ENCODE measurements around the gene KCNN3.
A peak's percentile ranks its signal among the peaks of the same experiment; 100 is the strongest.

KCNN3 gene

DNA sequence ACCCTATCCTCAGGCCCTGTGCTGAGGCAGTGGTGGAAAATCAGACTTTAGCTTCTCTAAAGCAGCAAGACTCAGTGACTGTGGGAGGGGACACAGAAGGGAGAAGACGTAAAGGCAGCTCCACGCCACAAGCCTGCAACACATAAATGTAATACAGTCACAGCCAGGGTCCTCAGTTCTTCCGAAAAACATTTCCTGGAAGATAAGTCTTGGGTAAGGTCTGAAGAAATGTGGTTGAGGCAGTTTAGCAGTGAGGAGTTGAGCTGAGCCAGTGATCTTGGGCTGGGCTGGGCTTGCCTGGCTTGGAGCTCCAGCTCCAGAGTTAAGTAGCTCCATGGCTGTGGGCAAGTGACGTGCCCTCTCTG, 134.3 kb downstream of the KCNN3 start:
- no peak overlapping the region for H3K4me3 ChIP-seq (ENCODE audit: extremely low read depth, insufficient read depth, low read length, poor library complexity, severe bottlenecking)
- no peak overlapping the region for H3K27ac ChIP-seq (ENCODE audit: low read depth, low read length, severe bottlenecking)
- WGBS, 2 experiments (ENCODE audit: insufficient coverage in 2 of 2), result 83% methylated on average over 1 of the region's 4 CpGs; no CpG with 5 or more reads in 1 of the 2 experiments
- no peaks in the 10 kb centered on the region for H3K9me3 ChIP-seq (ENCODE audit: control insufficient read depth, low read length)
- H3K36me3 ChIP-seq (ENCODE audit: control insufficient read depth, insufficient read depth, low read length), result no peaks in the 10 kb centered on the region
- H3K4me1 ChIP-seq (ENCODE audit: control insufficient read depth, insufficient read depth, low read length, poor library complexity, severe bottlenecking), result peaks cover 10% of the 10 kb centered on the region

DNA sequence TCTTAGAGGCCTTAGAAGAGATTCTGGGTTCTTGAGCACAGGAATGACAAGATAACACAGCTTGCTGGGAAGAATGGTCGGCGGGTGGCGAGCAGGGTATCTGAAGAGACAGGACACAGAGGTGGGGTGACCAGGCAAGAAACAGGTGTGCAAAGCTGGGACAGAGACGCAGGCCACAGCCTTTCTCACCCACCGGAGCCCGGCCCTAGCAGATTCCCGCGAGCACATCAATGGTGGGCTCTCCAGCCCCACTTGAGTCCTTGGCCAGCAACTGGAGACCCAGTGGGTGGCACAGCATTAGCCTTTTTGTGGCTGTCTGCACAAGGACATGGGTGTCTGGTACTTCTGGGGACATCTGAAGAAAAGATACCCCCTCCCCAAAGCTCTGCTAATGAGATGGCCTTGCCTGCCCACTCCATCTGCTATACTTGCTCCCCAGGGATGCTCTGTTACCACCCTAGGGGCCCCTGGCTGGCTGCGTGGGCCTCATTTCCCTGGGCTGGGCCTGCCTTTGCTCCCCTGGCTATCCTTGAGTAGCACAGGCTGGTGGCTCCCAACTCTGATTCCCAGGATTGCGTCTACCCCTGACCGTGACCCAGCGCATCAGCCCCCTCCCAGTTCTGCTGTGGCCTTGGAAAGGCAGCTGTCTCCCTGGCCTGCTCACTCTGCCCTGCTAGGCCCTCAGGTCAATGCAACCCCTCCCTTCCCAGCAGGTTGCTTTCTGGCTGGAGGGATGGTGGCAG, 134.8 kb downstream of the KCNN3 start:
- Histone ChIP-seq H3K4me1 (ENCODE audit: control insufficient read depth, insufficient read depth, low read length, poor library complexity, severe bottlenecking) (peaks cover 16% of the 10 kb centered on the region), H3K27ac (ENCODE audit: low read depth, low read length, severe bottlenecking) (no peak overlapping the region), H3K36me3 (ENCODE audit: control insufficient read depth, insufficient read depth, low read length) (no peaks in the 10 kb centered on the region), H3K9me3 (ENCODE audit: control insufficient read depth, low read length) (no peaks in the 10 kb centered on the region), H3K4me3 (ENCODE audit: extremely low read depth, insufficient read depth, low read length, poor library complexity, severe bottlenecking) (no peak overlapping the region)
- 95% methylated on average over 12 of the region's 12 CpGs for WGBS, 2 experiments (ENCODE audit: insufficient coverage in 2 of 2)

DNA sequence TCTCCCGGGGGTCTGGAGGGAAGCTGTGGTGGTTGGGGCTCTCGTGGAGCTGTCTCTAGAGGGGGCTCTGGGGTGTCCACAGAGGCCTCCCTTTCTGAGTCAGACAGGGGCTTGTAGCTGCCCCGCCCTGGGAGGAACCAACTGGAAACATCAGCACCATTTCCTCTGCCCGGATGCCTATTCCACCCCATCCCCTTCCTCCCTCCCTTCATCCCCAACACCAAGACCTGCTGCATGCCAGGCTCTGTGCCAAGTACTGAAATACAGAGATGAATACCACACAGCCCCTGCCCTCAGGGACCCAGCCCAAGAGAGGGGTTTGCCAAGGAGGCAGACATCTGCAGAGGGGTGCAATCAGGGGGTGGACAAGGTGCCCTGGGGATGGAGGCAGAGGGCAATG, 136.5 kb downstream of the KCNN3 start:
- Histone ChIP-seq H3K9me3 (ENCODE audit: control insufficient read depth, low read length) (no peaks in the 10 kb centered on the region), H3K27ac (ENCODE audit: low read depth, low read length, severe bottlenecking) (no peak overlapping the region), H3K4me1 (ENCODE audit: control insufficient read depth, insufficient read depth, low read length, poor library complexity, severe bottlenecking) (peaks cover 31% of the 10 kb centered on the region), H3K36me3 (ENCODE audit: control insufficient read depth, insufficient read depth, low read length) (no peaks in the 10 kb centered on the region), H3K4me3 (ENCODE audit: extremely low read depth, insufficient read depth, low read length, poor library complexity, severe bottlenecking) (no peak overlapping the region)
- WGBS, 2 experiments (ENCODE audit: insufficient coverage in 2 of 2), result 90 to 100% methylated on average over 3 to 4 of the region's 4 CpGs

DNA sequence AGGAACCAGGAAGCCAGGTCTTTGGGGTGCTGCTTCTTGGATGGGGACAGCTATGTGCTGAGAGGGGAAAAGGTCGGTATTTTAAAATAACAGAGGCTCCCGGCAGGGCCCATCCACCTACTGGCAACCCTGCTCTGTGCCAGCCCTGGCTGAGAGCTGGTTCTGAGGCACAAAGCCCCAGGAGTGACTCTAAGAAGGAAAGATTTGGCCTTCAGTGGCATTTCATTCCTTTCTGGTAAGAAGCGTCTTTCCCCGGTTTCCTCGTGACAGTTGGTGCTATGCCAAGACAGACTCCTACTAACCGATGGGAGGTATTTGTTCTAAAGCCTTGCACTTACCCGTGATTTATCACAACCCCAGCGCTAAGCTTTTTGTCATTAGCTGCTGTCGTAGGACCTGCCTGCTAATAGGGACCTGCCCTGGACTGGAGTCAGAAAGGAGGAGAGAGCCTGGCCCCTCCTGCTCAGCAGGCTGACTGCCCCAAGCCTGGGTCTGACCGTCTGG, 139.0 kb downstream of the KCNN3 start:
- 70 to 75% methylated on average over 7 to 8 of the region's 10 CpGs for WGBS, 2 experiments (ENCODE audit: insufficient coverage in 2 of 2)

DNA sequence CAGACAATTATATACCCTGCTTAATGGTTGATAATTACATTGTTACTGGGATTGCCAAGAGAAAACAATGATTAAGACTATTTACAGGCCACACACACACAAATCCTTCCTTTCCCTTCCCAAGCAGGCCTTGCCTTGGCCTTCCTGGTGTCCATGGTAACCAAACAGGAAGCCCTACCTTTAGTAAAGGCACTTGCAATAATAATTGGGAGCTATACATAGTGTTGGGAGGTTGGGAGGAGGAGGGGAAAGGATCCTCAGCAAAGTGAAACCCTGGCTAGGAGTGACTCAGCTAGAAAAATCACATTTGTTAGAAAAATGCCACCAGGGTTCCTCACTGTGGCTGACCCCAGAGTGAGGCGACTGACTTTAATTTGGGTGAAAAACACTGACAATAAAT, 139.8 kb downstream of the KCNN3 start:
- WGBS, 2 experiments (ENCODE audit: insufficient coverage in 2 of 2), result 80 to 83% methylated on average over 1 of the region's 1 CpG
- Histone ChIP-seq H3K4me1 (ENCODE audit: control insufficient read depth, insufficient read depth, low read length, poor library complexity, severe bottlenecking) (peaks cover 43% of the 10 kb centered on the region), H3K36me3 (ENCODE audit: control insufficient read depth, insufficient read depth, low read length) (no peaks in the 10 kb centered on the region), H3K27ac (ENCODE audit: low read depth, low read length, severe bottlenecking) (peak overlapping the region; percentile 25), H3K9me3 (ENCODE audit: control insufficient read depth, low read length) (no peaks in the 10 kb centered on the region), H3K4me3 (ENCODE audit: extremely low read depth, insufficient read depth, low read length, poor library complexity, severe bottlenecking) (no peak overlapping the region)

More for the DNA sequence above, 139.0 kb downstream of the KCNN3 start:
- Histone ChIP-seq H3K36me3 (ENCODE audit: control insufficient read depth, insufficient read depth, low read length) (no peaks in the 10 kb centered on the region), H3K27ac (ENCODE audit: low read depth, low read length, severe bottlenecking) (peak overlapping the region; percentile 25), H3K9me3 (ENCODE audit: control insufficient read depth, low read length) (no peaks in the 10 kb centered on the region), H3K4me3 (ENCODE audit: extremely low read depth, insufficient read depth, low read length, poor library complexity, severe bottlenecking) (no peak overlapping the region), H3K4me1 (ENCODE audit: control insufficient read depth, insufficient read depth, low read length, poor library complexity, severe bottlenecking) (peaks cover 43% of the 10 kb centered on the region)

DNA sequence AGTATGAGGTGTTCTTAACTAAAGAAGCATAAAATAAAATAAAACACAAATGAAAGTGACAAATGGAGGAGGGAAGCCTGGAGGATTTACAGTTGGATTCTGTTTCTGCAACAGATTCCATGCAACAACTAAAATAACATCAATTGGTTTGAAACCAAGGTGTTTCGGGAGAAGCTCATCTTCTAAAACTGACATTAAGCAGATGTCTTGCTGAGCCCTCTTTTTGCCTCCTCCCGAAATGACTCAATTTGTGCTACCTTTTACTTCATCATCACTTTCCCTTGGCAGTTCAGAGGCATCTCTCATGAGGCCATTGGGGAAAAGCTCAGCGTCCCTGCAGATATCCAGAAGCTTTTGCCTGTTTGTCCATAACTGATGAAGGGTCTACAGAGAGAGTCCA, 140.5 kb downstream of the KCNN3 start:
- Histone ChIP-seq H3K36me3 (ENCODE audit: control insufficient read depth, insufficient read depth, low read length) (no peaks in the 10 kb centered on the region), H3K4me1 (ENCODE audit: control insufficient read depth, insufficient read depth, low read length, poor library complexity, severe bottlenecking) (peaks cover 43% of the 10 kb centered on the region), H3K27ac (ENCODE audit: low read depth, low read length, severe bottlenecking) (peak overlapping the region; percentile 25), H3K4me3 (ENCODE audit: extremely low read depth, insufficient read depth, low read length, poor library complexity, severe bottlenecking) (no peak overlapping the region), H3K9me3 (ENCODE audit: control insufficient read depth, low read length) (no peaks in the 10 kb centered on the region)
- 89 to 93% methylated on average over 3 of the region's 3 CpGs for WGBS, 2 experiments (ENCODE audit: insufficient coverage in 2 of 2)

DNA sequence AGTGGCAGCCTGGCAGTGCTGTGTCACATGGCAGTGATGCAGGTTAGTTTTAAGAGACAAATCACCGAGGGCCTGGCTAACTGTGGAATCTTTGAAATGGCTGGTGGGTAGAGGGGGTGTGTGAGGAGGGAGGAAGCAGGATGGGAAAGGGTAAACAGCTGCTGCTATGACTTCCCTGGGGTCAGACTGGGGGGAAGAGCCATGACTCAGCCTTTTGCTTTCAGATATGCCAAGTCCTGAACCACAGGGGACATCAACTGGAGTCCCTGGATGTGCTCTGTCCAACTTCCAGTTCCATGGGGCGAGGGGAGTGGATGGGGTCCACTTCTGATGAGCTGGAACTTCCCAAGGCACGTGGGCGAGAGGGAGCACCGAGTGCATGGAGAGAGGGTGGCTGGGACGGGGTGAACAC, 141.0 kb downstream of the KCNN3 start:
- Histone ChIP-seq H3K9me3 (ENCODE audit: control insufficient read depth, low read length) (no peaks in the 10 kb centered on the region), H3K36me3 (ENCODE audit: control insufficient read depth, insufficient read depth, low read length) (no peaks in the 10 kb centered on the region), H3K4me3 (ENCODE audit: extremely low read depth, insufficient read depth, low read length, poor library complexity, severe bottlenecking) (no peak overlapping the region), H3K4me1 (ENCODE audit: control insufficient read depth, insufficient read depth, low read length, poor library complexity, severe bottlenecking) (peaks cover 43% of the 10 kb centered on the region), H3K27ac (ENCODE audit: low read depth, low read length, severe bottlenecking) (no peak overlapping the region)
- 87 to 90% methylated on average over 5 to 6 of the region's 6 CpGs for WGBS, 2 experiments (ENCODE audit: insufficient coverage in 2 of 2)

DNA sequence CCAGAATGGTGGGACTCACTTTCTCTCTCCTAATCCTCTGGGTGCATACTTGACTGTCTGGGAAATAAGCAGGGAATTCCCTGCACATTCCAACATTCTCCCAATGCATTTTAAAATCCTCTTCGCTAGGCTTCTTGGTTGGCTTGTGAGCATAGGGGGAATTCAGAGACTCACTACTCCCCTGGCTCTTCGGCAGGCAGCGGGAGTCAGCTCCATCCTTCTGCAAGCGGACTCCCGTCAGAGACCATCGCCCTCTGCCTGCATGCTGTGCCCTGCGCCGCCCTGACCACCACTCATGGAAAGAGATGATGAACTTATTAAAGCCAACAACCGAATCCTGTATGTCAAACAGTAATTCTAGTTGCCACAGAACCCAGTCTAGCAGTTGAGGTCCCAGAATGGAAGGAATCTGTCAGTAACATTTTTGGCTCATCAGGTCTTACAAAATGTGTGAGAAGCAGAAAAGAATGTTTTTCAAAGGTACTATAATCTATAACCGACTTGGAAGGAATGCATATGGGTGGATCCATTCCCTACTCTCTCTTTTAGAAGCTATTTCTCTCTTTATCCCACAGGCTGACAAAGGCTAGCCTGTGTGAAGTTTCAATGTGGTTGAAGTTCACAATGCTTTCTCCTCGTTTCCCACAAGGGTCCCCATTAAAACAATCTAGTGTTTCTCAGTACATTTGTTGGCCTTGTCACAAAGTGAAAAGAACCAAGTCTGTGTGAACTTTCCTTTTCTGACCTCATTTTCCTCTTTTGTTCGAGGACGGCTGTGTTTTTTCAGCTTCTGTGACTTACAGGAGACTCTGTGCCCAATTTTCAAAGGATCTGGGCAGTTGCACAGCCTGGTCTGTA, 143.0 kb downstream of the KCNN3 start:
- WGBS, 2 experiments (ENCODE audit: insufficient coverage in 2 of 2), result 83 to 91% methylated on average over 11 to 13 of the region's 13 CpGs
- H3K27ac ChIP-seq (ENCODE audit: low read depth, low read length, severe bottlenecking), result peak overlapping the region; percentile 33
- peaks cover 43% of the 10 kb centered on the region for H3K4me1 ChIP-seq (ENCODE audit: control insufficient read depth, insufficient read depth, low read length, poor library complexity, severe bottlenecking)
- no peak overlapping the region for H3K4me3 ChIP-seq (ENCODE audit: extremely low read depth, insufficient read depth, low read length, poor library complexity, severe bottlenecking)
- H3K36me3 ChIP-seq (ENCODE audit: control insufficient read depth, insufficient read depth, low read length), result no peaks in the 10 kb centered on the region
- no peaks in the 10 kb centered on the region for H3K9me3 ChIP-seq (ENCODE audit: control insufficient read depth, low read length)

DNA sequence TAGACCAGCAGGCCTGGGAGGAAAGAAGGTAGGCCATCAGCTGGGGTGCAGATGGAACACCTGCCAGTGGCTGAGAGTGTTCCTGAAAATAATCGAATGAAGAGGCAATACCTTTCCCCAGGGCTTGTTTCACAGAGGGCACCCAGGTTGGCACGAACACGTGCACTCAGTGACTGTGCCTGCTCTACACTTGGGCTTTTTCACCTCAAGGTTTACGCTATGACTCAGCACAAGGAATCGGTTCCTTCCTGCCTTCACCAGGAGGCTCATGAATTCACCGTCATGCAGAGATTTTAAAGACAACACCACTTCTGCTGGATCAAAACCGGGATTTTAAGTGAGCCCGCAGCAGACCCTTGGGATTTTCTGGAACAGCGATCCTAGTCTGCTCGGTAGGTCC, 143.6 kb downstream of the KCNN3 start:
- no peaks in the 10 kb centered on the region for H3K36me3 ChIP-seq (ENCODE audit: control insufficient read depth, insufficient read depth, low read length)
- H3K27ac ChIP-seq (ENCODE audit: low read depth, low read length, severe bottlenecking), result peak overlapping the region; percentile 33
- WGBS, 2 experiments (ENCODE audit: insufficient coverage in 2 of 2), result 78 to 85% methylated on average over 9 to 10 of the region's 10 CpGs
- H3K9me3 ChIP-seq (ENCODE audit: control insufficient read depth, low read length), result no peaks in the 10 kb centered on the region
- H3K4me1 ChIP-seq (ENCODE audit: control insufficient read depth, insufficient read depth, low read length, poor library complexity, severe bottlenecking), result peaks cover 43% of the 10 kb centered on the region
- H3K4me3 ChIP-seq (ENCODE audit: extremely low read depth, insufficient read depth, low read length, poor library complexity, severe bottlenecking), result no peak overlapping the region

DNA sequence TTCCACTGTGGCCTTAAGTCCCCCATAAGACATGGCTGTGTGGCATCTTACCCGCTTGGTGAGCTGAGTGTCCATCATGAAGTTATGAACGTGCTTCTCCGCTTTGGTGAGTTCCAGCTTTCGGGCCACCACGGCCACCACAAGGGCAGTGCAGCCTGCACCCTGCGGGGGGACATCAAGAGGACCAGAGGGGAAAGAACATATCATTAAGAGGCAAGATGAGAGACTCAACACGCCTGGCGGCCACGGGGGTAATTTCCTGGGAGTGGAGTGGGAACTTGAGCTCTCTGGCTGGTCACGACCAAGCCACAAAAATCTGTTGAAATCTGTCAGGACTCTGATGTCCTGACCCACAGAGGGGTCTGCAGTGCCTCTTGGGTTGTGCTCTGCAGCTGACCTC, 144.2 kb downstream of the KCNN3 start:
- Histone ChIP-seq H3K27ac (ENCODE audit: low read depth, low read length, severe bottlenecking) (no peak overlapping the region), H3K9me3 (ENCODE audit: control insufficient read depth, low read length) (no peaks in the 10 kb centered on the region), H3K4me3 (ENCODE audit: extremely low read depth, insufficient read depth, low read length, poor library complexity, severe bottlenecking) (no peak overlapping the region), H3K36me3 (ENCODE audit: control insufficient read depth, insufficient read depth, low read length) (no peaks in the 10 kb centered on the region), H3K4me1 (ENCODE audit: control insufficient read depth, insufficient read depth, low read length, poor library complexity, severe bottlenecking) (peaks cover 39% of the 10 kb centered on the region)
- WGBS, 2 experiments (ENCODE audit: insufficient coverage in 2 of 2), result 95 to 97% methylated on average over 10 of the region's 10 CpGs

Measured in mesodermal cell (in vitro differentiated cells).